H1 (cell line): Measurements from ENCODE around the gene RSBN1. TPM values are rescaled to one million over a fixed set of nuclear protein-coding genes. Genes with fewer than 3 reads are reported as not detected.

ENCODE experiments used
- CTCF ChIA-PET: fragments of 300-600 bp; sonication (Branson Sonifier 250); formaldehyde crosslinking; loops from one replicate; lab custom pipeline; 2021; ENCODE audit not compliant: partially characterized antibody; lab: Charles Lee
- POLR2A ChIA-PET: fragments of 300-600 bp; sonication (Branson Sonifier 250); formaldehyde crosslinking; loops from one replicate; lab custom pipeline; 2021; ENCODE audit warnings: inconsistent platforms; ENCODE audit not compliant: partially characterized antibody; lab: Charles Lee
- DNase-seq, 2 experiments: peaks; one replicate each; pipeline versions ENCODE4 v3.0.0 to v3.0.0-alpha.2; 2010 to 2022; ENCODE audit warnings: low spot score in 2 of 2, low read depth in 1 of 2, mixed read lengths in 1 of 2
- FAIRE-seq: peaks from 2 replicates; lab custom pipeline; 2011; peaks lifted over from hg19 to GRCh38; lab: Jason Lieb, UNC
- H2AFZ ChIP-seq: 2 replicates; pipeline ENCODE4 v1.8.1; 2012; ENCODE audit warnings: low read length, inconsistent platforms
- H2AK5ac ChIP-seq: 2 replicates; pipeline ENCODE4 v1.6.1; 2013; ENCODE audit warnings: low read depth, low read length
- H2BK120ac ChIP-seq: replicated peaks from 2 replicates; pipeline ENCODE3; 2013; ENCODE audit warnings: low read depth, low read length, inconsistent platforms
- H2BK12ac ChIP-seq: 2 replicates; pipeline ENCODE4 v1.6.1; 2013; ENCODE audit warnings: low read depth, low read length
- H2BK15ac ChIP-seq: 2 replicates; pipeline ENCODE4 v1.6.1; 2013; ENCODE audit warnings: low read length
- H2BK20ac ChIP-seq: 2 replicates; pipeline ENCODE4 v1.6.1; 2013; ENCODE audit warnings: low read length
- H2BK5ac ChIP-seq: 2 replicates; pipeline ENCODE4 v1.6.1; 2013; ENCODE audit warnings: low read depth, low read length
- H3K14ac ChIP-seq: 2 replicates; pipeline ENCODE4 v1.6.1; 2013; ENCODE audit warnings: inconsistent platforms; ENCODE audit not compliant: insufficient read length
- H3K18ac ChIP-seq: 2 replicates; pipeline ENCODE4 v1.6.1; 2013; ENCODE audit warnings: low read length; ENCODE audit errors: extremely low read depth
- H3K23ac ChIP-seq: 2 replicates; pipeline ENCODE4 v1.6.1; 2013; ENCODE audit warnings: inconsistent platforms; ENCODE audit not compliant: insufficient read length
- H3K23me2 ChIP-seq: 2 replicates; pipeline ENCODE4 v1.6.1; 2013; ENCODE audit warnings: low read depth, low read length
- H3K27ac ChIP-seq: 2 replicates; pipeline ENCODE4 v1.6.1; 2011; ENCODE audit warnings: low read depth, low read length, inconsistent platforms
- H3K27me3 ChIP-seq, 4 experiments: replicated peaks in 1 of 4; 1 replicate in 1 of 4; 2 replicates in 3 of 4; pipeline versions ENCODE4 v1.6.1 to v1.8.1; 2011 to 2013; ENCODE audit warnings: low read length in 3 of 4, mild to moderate bottlenecking in 3 of 4, inconsistent platforms in 2 of 4, mixed read lengths in 2 of 4, moderate library complexity in 1 of 4; ENCODE audit not compliant: control insufficient read depth in 3 of 4, insufficient read depth in 3 of 4; ENCODE audit errors: extremely low read depth in 1 of 4
- H3K36me3 ChIP-seq, 4 experiments: 2 replicates each; pipeline versions ENCODE4 v1.6.1 to v1.8.1; 2011 to 2013; ENCODE audit warnings: mild to moderate bottlenecking in 4 of 4, low read length in 3 of 4, moderate library complexity in 2 of 4, control low read depth in 1 of 4, inconsistent platforms in 1 of 4; ENCODE audit not compliant: insufficient read depth in 4 of 4, control insufficient read depth in 2 of 4
- H3K4ac ChIP-seq: replicated peaks from 2 replicates; pipeline ENCODE3; 2013; ENCODE audit warnings: low read length, low read depth, mixed read lengths, inconsistent platforms; ENCODE audit not compliant: insufficient read length
- H3K4me1 ChIP-seq, 4 experiments: replicated peaks in 1 of 4; 1 replicate in 1 of 4; 2 replicates in 3 of 4; pipeline versions ENCODE4 v1.6.1 to v1.8.1; 2011 to 2013; ENCODE audit warnings: low read length in 3 of 4, inconsistent platforms in 2 of 4, mixed read lengths in 1 of 4; ENCODE audit not compliant: insufficient read depth in 4 of 4, control insufficient read depth in 3 of 4
- H3K4me2 ChIP-seq, 2 experiments: 2 replicates each; pipeline versions ENCODE4 v1.6.1 to v1.8.1; 2011 to 2013; ENCODE audit warnings: low read depth in 2 of 2, low read length in 2 of 2, control low read depth in 1 of 2, inconsistent platforms in 1 of 2, mild to moderate bottlenecking in 1 of 2; ENCODE audit not compliant: insufficient read depth in 1 of 2
- H3K4me3 ChIP-seq, 4 experiments: fragments of 200-600, 300-600 bp in 1 of 4; sonication (generic), shearing (Covaris generic), sonication (Bioruptor Twin) in 1 of 4; 2 replicates each; pipeline versions ENCODE4 v1.5.1 to v1.8.1; 2011 to 2016; ENCODE audit warnings: low read length in 4 of 4, low read depth in 3 of 4, control low read depth in 2 of 4, inconsistent platforms in 2 of 4, mild to moderate bottlenecking in 2 of 4, mixed read lengths in 1 of 4, moderate library complexity in 1 of 4; ENCODE audit not compliant: insufficient read depth in 2 of 4; ENCODE audit errors: extremely low read depth in 1 of 4
- H3K56ac ChIP-seq: replicated peaks from 2 replicates; pipeline ENCODE3; 2013; ENCODE audit warnings: low read depth, mild to moderate bottlenecking, mixed read lengths, low read length, inconsistent platforms; ENCODE audit not compliant: insufficient read length
- H3K79me1 ChIP-seq: 2 replicates; pipeline ENCODE4 v1.6.1; 2013; ENCODE audit warnings: low read depth, low read length, control low read depth
- H3K79me2 ChIP-seq, 2 experiments: 2 replicates each; pipeline versions ENCODE4 v1.6.1 to v1.8.1; 2012 to 2013; ENCODE audit warnings: low read length in 2 of 2, mild to moderate bottlenecking in 2 of 2, inconsistent platforms in 1 of 2; ENCODE audit not compliant: insufficient read depth in 2 of 2, control insufficient read depth in 1 of 2
- H3K9ac ChIP-seq, 4 experiments: replicated peaks in 1 of 4; 1 replicate in 1 of 4; 2 replicates in 3 of 4; pipeline versions ENCODE4 v1.6.1 to v1.8.1; 2011 to 2013; ENCODE audit warnings: low read depth in 3 of 4, low read length in 3 of 4, control low read depth in 2 of 4, mild to moderate bottlenecking in 2 of 4, moderate library complexity in 2 of 4, inconsistent platforms in 1 of 4; ENCODE audit errors: extremely low read depth in 1 of 4
- H3K9me3 ChIP-seq, 2 experiments: 2 replicates each; pipeline versions ENCODE4 v1.6.1 to v1.8.1; 2012 to 2013; ENCODE audit warnings: mild to moderate bottlenecking in 2 of 2, moderate library complexity in 2 of 2, control low read depth in 1 of 2, inconsistent platforms in 1 of 2, low read depth in 1 of 2, low read length in 1 of 2, mixed read lengths in 1 of 2; ENCODE audit not compliant: insufficient read depth in 2 of 2
- H4K20me1 ChIP-seq, 2 experiments: replicated peaks in 1 of 2; 2 replicates each; pipeline versions ENCODE3 to v1.8.1; 2011 to 2013; ENCODE audit warnings: inconsistent platforms in 2 of 2, low read length in 2 of 2, mild to moderate bottlenecking in 1 of 2; ENCODE audit not compliant: insufficient read depth in 2 of 2, control insufficient read depth in 1 of 2
- H4K5ac ChIP-seq: 2 replicates; pipeline ENCODE4 v1.6.1; 2013; ENCODE audit warnings: low read length, low read depth, mixed read lengths, inconsistent platforms; ENCODE audit not compliant: insufficient read length
- H4K8ac ChIP-seq: 2 replicates; pipeline ENCODE4 v1.8.0; 2013; ENCODE audit warnings: mild to moderate bottlenecking, moderate library complexity, low read length, inconsistent platforms; ENCODE audit not compliant: insufficient read depth; ENCODE audit errors: extremely low read depth
- H4K91ac ChIP-seq: replicated peaks from 2 replicates; pipeline ENCODE3; 2013; ENCODE audit warnings: low read length, mixed read lengths, inconsistent platforms; ENCODE audit not compliant: insufficient read length
- EZH2 ChIP-seq: fragments of 200-600 bp; sonication (generic); IDR thresholded peaks from 2 replicates; pipeline ENCODE4 v1.7.1; 2012; ENCODE audit warnings: low read depth, mild to moderate bottlenecking, moderate library complexity, low read length, inconsistent platforms; ENCODE audit not compliant: severe bottlenecking
- POLR2AphosphoS5 ChIP-seq: IDR thresholded peaks from 2 replicates; pipeline ENCODE4 v1.6.1; 2011; ENCODE audit warnings: low read depth, low read length
- polyA plus RNA-seq, 7 experiments: library from polyadenylated mRNA; depleted of rRNA in 3 of 7; stranded (reverse) in 5 of 7; unstranded in 2 of 7; fragments of >200 nt in 5 of 7; fragments of 200-250 nt in 2 of 7; gene quantifications; 1 replicate in 5 of 7; 2 replicates in 1 of 7; 4 replicates in 1 of 7; pipeline versions ENCODE4 v1.2.1 to v1.2.3, GENCODE V29; 2011 to 2013; ENCODE audit warnings: missing spikeins in 2 of 7, mixed read lengths in 2 of 7
- total RNA-seq: library from RNA; stranded (reverse); fragmentation: NEBNext Ultra II Directional; extraction: Animal tissue kit (Norgen Biotek cat#: 25700); gene quantifications from 2 replicates; pipeline ENCODE4 v1.2.1, GENCODE V29; 2021

The RSBN1 gene
- total and polyA plus RNA-seq, 2 of the 8 experiments (the other 6 are each of a cell fraction or from before 2014, with no cell fraction given), result 4.2 to 17.6 TPM

DNA sequence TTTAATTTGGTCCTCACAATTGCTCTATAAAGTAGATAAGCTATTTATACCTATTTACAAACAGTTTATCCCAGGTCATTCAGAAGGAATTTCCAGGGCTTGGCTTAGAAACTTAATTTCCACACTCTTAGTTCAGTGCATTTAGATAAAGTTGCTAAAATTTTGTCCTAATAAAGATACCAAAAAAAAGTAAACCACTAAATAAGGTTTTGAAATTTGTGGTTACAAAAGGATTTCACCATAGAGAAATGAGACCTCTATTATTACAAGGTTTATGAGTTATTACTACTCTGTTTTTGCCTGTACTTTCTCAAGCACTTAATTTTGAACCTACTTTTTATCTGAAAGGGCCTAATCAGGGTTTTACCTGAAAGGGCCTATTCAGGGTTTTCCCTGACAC lies 36.8 kb upstream of the RSBN1 start:
- Histone ChIP-seq H3K56ac (no peak overlapping the region), H3K79me1 (no peaks in the 10 kb centered on the region), H3K36me3 (no peaks in the 10 kb centered on the region), H2BK120ac (no peak overlapping the region), H3K23ac (no peak overlapping the region), H3K4ac (no peak overlapping the region), H4K20me1 (no peaks in the 10 kb centered on the region), H3K9ac (no peak overlapping the region), H3K9me3 (peaks cover 0 to 3% of the 10 kb centered on the region in 2 experiments; a peak in 1 of 4 replicates), H2AFZ (no peak overlapping the region), H2BK20ac (no peak overlapping the region), H3K27ac (no peak overlapping the region), H2BK12ac (no peak overlapping the region), H4K8ac (no peak overlapping the region), H3K27me3 (no peaks in the 10 kb centered on the region), H3K4me2 (no peak overlapping the region), H3K4me3 (no peak overlapping the region), H4K5ac (no peak overlapping the region), H3K4me1 (no peaks in the 10 kb centered on the region), H3K23me2 (no peaks in the 10 kb centered on the region), H3K14ac (no peak overlapping the region), H4K91ac (no peak overlapping the region), H2BK5ac (no peak overlapping the region), H3K79me2 (no peaks in the 10 kb centered on the region), H2BK15ac (no peak overlapping the region), H2AK5ac (no peak overlapping the region), H3K18ac (no peak overlapping the region)
- DNase-seq (no peak), FAIRE-seq (no peak)
- CTCF ChIA-PET, result interaction anchor here (0.9 kb wide), 1 partner anchor 12 kb away, joined by 3 read pairs; no protein-coding TSS in a partner anchor
- POLR2A ChIA-PET, result no interaction called here
- TF ChIP-seq EZH2, result no peak
- no peak for TF ChIP-seq POLR2AphosphoS5
